NCI-H774 (cell line): ENCODE measurements around the gene ZNF653.
A peak's percentile ranks its signal among the peaks of the same experiment; 100 is the strongest.

Experiments
- DNase-seq: peaks from one replicate; lab custom pipeline; 2025; lab: John Stamatoyannopoulos, UW

ZNF653 gene

GRCh38 chr19:11505504-11506100 is at the start of gene ZNF653:
ZNF653 (minus strand) TSS chr19:11505839; CDS start chr19:11505786, 53 bp downstream.
- peak; percentile 94 for DNase-seq

- DNase-seq: no peak
Measured at GRCh38 chr19:11555246-11555645, 49.6 kb upstream of the ZNF653 start.

GRCh38 chr19:11554160-11554559 is 48.5 kb upstream of the ZNF653 start:
- no peak for DNase-seq

- no peak for DNase-seq
Measured at GRCh38 chr19:11552666-11553372, 47.2 kb upstream of the ZNF653 start.

GRCh38 chr19:11551603-11552235 is 46.1 kb upstream of the ZNF653 start:
- DNase-seq: no peak

GRCh38 chr19:11550265-11550664 is 44.6 kb upstream of the ZNF653 start:
- no peak for DNase-seq

- no peak for DNase-seq
Measured at GRCh38 chr19:11549386-11549953, 43.8 kb upstream of the ZNF653 start.

- DNase-seq: no peak
Measured at GRCh38 chr19:11547929-11548700, 42.5 kb upstream of the ZNF653 start.

- no peak for DNase-seq
Measured at GRCh38 chr19:11541238-11541637, 35.6 kb upstream of the ZNF653 start.

GRCh38 chr19:11540645-11541044 is 35.0 kb upstream of the ZNF653 start:
- no peak for DNase-seq

GRCh38 chr19:11539495-11540365 is 34.1 kb upstream of the ZNF653 start:
- DNase-seq: no peak

GRCh38 chr19:11538232-11539036 is 32.8 kb upstream of the ZNF653 start, which contains the start of gene CNN1:
CNN1 (plus strand) TSS chr19:11538851; CDS start chr19:11538928, 77 bp downstream.
- no peak for DNase-seq

GRCh38 chr19:11535792-11536595 is 30.4 kb upstream of the ZNF653 start:
- peak; percentile 82 for DNase-seq

GRCh38 chr19:11534948-11535347 is 29.3 kb upstream of the ZNF653 start:
- DNase-seq: no peak

- DNase-seq: no peak
Measured at GRCh38 chr19:11534538-11534937, 28.9 kb upstream of the ZNF653 start.

GRCh38 chr19:11530432-11530831 is 24.8 kb upstream of the ZNF653 start:
- DNase-seq: peak; percentile 93

- DNase-seq: peak; percentile 94
Measured at GRCh38 chr19:11528551-11529341, 23.1 kb upstream of the ZNF653 start, which contains the start of gene ECSIT. ECSIT (minus strand) TSS chr19:11529134; CDS start chr19:11519170, 9,964 bp downstream.

- no peak for DNase-seq
Measured at GRCh38 chr19:11519138-11519537, 13.5 kb upstream of the ZNF653 start.
